Measurements from ENCODE around the gene PARP12. TPM values are rescaled to one million over a fixed set of nuclear protein-coding genes. Genes with fewer than 3 reads are reported as not detected.

PARP12 gene
- total RNA-seq, 1 donor from 2014 or later = 6.8 TPM

GRCh38 chr7:140093375-140093774 is 30.6 kb upstream of the PARP12 start:
- no peaks in the 10 kb centered on the region for H3K9me3 Mint-ChIP-seq
- Histone ChIP-seq H3F3A (ENCODE audit: low read depth) (no peaks in the 10 kb centered on the region), H3K27ac (no peak overlapping the region), H3K4me2 (no peak overlapping the region), H3K4me3 (no peak overlapping the region), H3K4me1 (no peaks in the 10 kb centered on the region), H3K79me2 (ENCODE audit: low read depth) (no peaks in the 10 kb centered on the region), H4K20me1 (ENCODE audit: low read depth) (no peaks in the 10 kb centered on the region), H3K27me3 (no peaks in the 10 kb centered on the region), H2AFZ (replicated peaks) (no peak overlapping the region), H3K36me3 (peaks cover 5% of the 10 kb centered on the region), H3K9ac (no peak overlapping the region), H3K9me3 (ENCODE audit: low read depth) (no peaks in the 10 kb centered on the region)
- no peak for TF ChIP-seq EZH2 (IDR thresholded peaks at IDR 0.05)
- TF ChIP-seq CTCF (IDR thresholded peaks at IDR 0.05) = no peak
- no peak for TF ChIP-seq EZH2phosphoT487 (IDR thresholded peaks at IDR 0.05)
- DNase-seq (ENCODE audit: low spot score) = no peak
- no peak overlapping the region for H3K27ac Mint-ChIP-seq
- H3K27me3 Mint-ChIP-seq (ENCODE audit: insufficient read depth, low read depth) = no peaks in the 10 kb centered on the region
- H3K4me3 Mint-ChIP-seq = no peak overlapping the region
- no peaks in the 10 kb centered on the region for H3K4me1 Mint-ChIP-seq
- H3K36me3 Mint-ChIP-seq = peaks cover 47% of the 10 kb centered on the region

GRCh38 chr7:140085447-140085846 is 22.7 kb upstream of the PARP12 start:
- Histone ChIP-seq H3K79me2 (ENCODE audit: low read depth) (no peaks in the 10 kb centered on the region), H3K4me1 (no peaks in the 10 kb centered on the region), H3K4me3 (no peak overlapping the region), H3K9me3 (ENCODE audit: low read depth) (no peaks in the 10 kb centered on the region), H3K36me3 (no peaks in the 10 kb centered on the region), H3K27me3 (no peaks in the 10 kb centered on the region), H3K27ac (no peak overlapping the region), H3F3A (ENCODE audit: low read depth) (no peaks in the 10 kb centered on the region), H3K4me2 (no peak overlapping the region), H3K9ac (no peak overlapping the region), H4K20me1 (ENCODE audit: low read depth) (no peaks in the 10 kb centered on the region), H2AFZ (replicated peaks) (no peak overlapping the region)
- TF ChIP-seq CTCF (IDR thresholded peaks at IDR 0.05) = no peak
- TF ChIP-seq EZH2phosphoT487 (IDR thresholded peaks at IDR 0.05) = no peak
- no peak for TF ChIP-seq EZH2 (IDR thresholded peaks at IDR 0.05)
- no peak for DNase-seq (ENCODE audit: low spot score)
- Mint-ChIP-seq H3K27me3 (ENCODE audit: insufficient read depth, low read depth) (no peaks in the 10 kb centered on the region), H3K4me1 (no peaks in the 10 kb centered on the region), H3K9me3 (no peaks in the 10 kb centered on the region), H3K4me3 (no peak overlapping the region), H3K36me3 (peaks cover 1% of the 10 kb centered on the region), H3K27ac (no peak overlapping the region)

GRCh38 chr7:140084972-140085371 is 22.2 kb upstream of the PARP12 start:
- H3K4me3 ChIP-seq = no peak overlapping the region
- no peaks in the 10 kb centered on the region for H3K9me3 ChIP-seq (ENCODE audit: low read depth)
- no peaks in the 10 kb centered on the region for H3K27me3 ChIP-seq
- no peaks in the 10 kb centered on the region for H3K36me3 ChIP-seq
- H3K4me1 Mint-ChIP-seq = no peaks in the 10 kb centered on the region
- no peak overlapping the region for H3K27ac Mint-ChIP-seq
- TF ChIP-seq EZH2phosphoT487 (IDR thresholded peaks at IDR 0.05) (no peak), EZH2 (IDR thresholded peaks at IDR 0.05) (no peak), CTCF (IDR thresholded peaks at IDR 0.05) (no peak)
- H3K4me2 ChIP-seq = no peak overlapping the region
- H2AFZ ChIP-seq (replicated peaks) = no peak overlapping the region
- no peaks in the 10 kb centered on the region for H3K9me3 Mint-ChIP-seq
- H4K20me1 ChIP-seq (ENCODE audit: low read depth) = no peaks in the 10 kb centered on the region
- no peak overlapping the region for H3K27ac ChIP-seq
- no peaks in the 10 kb centered on the region for H3F3A ChIP-seq (ENCODE audit: low read depth)
- DNase-seq (ENCODE audit: low spot score) = no peak
- H3K79me2 ChIP-seq (ENCODE audit: low read depth) = no peaks in the 10 kb centered on the region
- no peaks in the 10 kb centered on the region for H3K36me3 Mint-ChIP-seq
- H3K4me1 ChIP-seq = no peaks in the 10 kb centered on the region
- H3K27me3 Mint-ChIP-seq (ENCODE audit: insufficient read depth, low read depth) = peaks cover 1% of the 10 kb centered on the region
- no peak overlapping the region for H3K9ac ChIP-seq
- H3K4me3 Mint-ChIP-seq = no peak overlapping the region

Measured in neural progenitor cell (in vitro differentiated cells).